ENCODE measurements around the gene DPYSL3.

DNA sequence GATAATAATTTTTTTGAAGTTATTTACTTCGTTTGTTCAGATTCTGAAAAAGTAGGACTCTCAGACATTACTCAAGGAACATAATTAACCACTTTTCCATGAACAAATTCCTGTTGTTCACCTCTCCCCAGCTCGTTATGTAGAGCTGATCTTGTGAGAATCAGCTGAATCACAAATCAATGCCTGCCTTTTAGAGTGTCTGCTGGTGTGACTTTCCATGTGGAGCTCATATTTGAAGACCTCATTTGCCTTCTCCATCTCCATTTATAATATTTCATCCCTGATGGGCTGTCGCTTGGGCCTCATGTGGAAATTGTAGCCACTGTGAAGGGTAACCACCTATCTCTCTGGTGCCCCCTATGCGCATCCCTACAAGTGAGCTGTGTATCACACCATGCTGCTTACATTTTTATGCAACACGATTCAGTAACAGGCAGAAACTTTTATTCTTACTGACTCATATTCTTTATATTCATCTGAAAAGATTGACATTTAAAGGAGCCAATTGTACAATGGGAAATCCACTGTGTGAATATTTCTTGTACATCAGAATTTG, 163.8 kb downstream of the DPYSL3 start:
- no peak for TF ChIP-seq POLR2A (IDR thresholded peaks at IDR 0.05; ENCODE audit: low read depth, low read length)
- TF ChIP-seq, protein P1, sequence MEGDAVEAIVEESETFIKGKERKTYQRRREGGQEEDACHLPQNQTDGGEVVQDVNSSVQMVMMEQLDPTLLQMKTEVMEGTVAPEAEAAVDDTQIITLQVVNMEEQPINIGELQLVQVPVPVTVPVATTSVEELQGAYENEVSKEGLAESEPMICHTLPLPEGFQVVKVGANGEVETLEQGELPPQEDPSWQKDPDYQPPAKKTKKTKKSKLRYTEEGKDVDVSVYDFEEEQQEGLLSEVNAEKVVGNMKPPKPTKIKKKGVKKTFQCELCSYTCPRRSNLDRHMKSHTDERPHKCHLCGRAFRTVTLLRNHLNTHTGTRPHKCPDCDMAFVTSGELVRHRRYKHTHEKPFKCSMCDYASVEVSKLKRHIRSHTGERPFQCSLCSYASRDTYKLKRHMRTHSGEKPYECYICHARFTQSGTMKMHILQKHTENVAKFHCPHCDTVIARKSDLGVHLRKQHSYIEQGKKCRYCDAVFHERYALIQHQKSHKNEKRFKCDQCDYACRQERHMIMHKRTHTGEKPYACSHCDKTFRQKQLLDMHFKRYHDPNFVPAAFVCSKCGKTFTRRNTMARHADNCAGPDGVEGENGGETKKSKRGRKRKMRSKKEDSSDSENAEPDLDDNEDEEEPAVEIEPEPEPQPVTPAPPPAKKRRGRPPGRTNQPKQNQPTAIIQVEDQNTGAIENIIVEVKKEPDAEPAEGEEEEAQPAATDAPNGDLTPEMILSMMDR (IDR thresholded peaks at IDR 0.05; ENCODE audit: extremely low read depth in 1 of 2, insufficient read depth in 1 of 2, low read depth in 1 of 2, low read length in 2 of 2): no peak
- TF ChIP-seq FOS (IDR thresholded peaks at IDR 0.05; ENCODE audit: borderline replicate concordance, insufficient read depth, low read length): no peak
- TF ChIP-seq, protein P2, sequence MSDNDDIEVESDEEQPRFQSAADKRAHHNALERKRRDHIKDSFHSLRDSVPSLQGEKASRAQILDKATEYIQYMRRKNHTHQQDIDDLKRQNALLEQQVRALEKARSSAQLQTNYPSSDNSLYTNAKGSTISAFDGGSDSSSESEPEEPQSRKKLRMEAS (IDR thresholded peaks at IDR 0.05; ENCODE audit: insufficient read depth, insufficient read length): no peak
- no peak for TF ChIP-seq POLR2AphosphoS5 (IDR thresholded peaks at IDR 0.05; ENCODE audit: insufficient read depth, low read depth, low read length)
